Spleen (tissue), 11 donors: ENCODE measurements around the gene BIRC6. TPM values are rescaled to one million over a fixed set of nuclear protein-coding genes. Genes with fewer than 3 reads are reported as not detected.

ENCODE experiments used
- DNase-seq: peaks from one replicate; pipeline ENCODE4 v3.0.0-alpha.2; 2020
- H3K27ac ChIP-seq, 8 donors: fragments of 200-600 bp; sonication (generic) in 7 of 8; 1 replicate in 4 of 8; 2 replicates in 4 of 8; pipeline versions ENCODE4 v1.5.0 to v1.8.0; 2016 to 2021; ENCODE audit warnings: inconsistent platforms in 4 of 8, mild to moderate bottlenecking in 4 of 8, moderate library complexity in 1 of 8
- H3K27me3 ChIP-seq, 7 donors: fragments of 200-600 bp; sonication (generic) in 6 of 7; replicated peaks in 1 of 7; 1 replicate in 4 of 7; 2 replicates in 3 of 7; pipeline versions ENCODE4 v1.5.0 to v1.8.0; 2016 to 2021; ENCODE audit warnings: inconsistent platforms in 3 of 7, mild to moderate bottlenecking in 1 of 7
- H3K36me3 ChIP-seq, 6 donors: fragments of 200-600 bp; sonication (generic) in 5 of 6; 1 replicate in 4 of 6; 2 replicates in 2 of 6; pipeline versions ENCODE4 v1.5.0 to v1.8.0; 2016 to 2021; ENCODE audit warnings: inconsistent platforms in 2 of 6
- H3K4me1 ChIP-seq, 6 donors: fragments of 200-600 bp; sonication (generic) in 5 of 6; 1 replicate in 3 of 6; 2 replicates in 3 of 6; pipeline versions ENCODE4 v1.5.0 to v1.8.0; 2016 to 2021; ENCODE audit warnings: inconsistent platforms in 3 of 6
- H3K4me3 ChIP-seq, 8 donors: fragments of 200-600 bp; sonication (generic) in 7 of 8; 1 replicate in 4 of 8; 2 replicates in 4 of 8; pipeline versions ENCODE4 v1.5.0 to v1.8.0; 2016 to 2021; ENCODE audit warnings: inconsistent platforms in 4 of 8, mild to moderate bottlenecking in 4 of 8, moderate library complexity in 2 of 8
- H3K9me3 ChIP-seq, 8 donors: fragments of 200-600 bp; sonication (generic) in 7 of 8; 1 replicate in 4 of 8; 2 replicates in 4 of 8; pipeline versions ENCODE4 v1.5.0 to v1.8.0; 2016 to 2021; ENCODE audit warnings: inconsistent platforms in 4 of 8
- POLR2A ChIP-seq, 3 donors: fragments of 450-650 bp; IDR thresholded peaks; one replicate each; pipeline ENCODE4 v1.5.1; 2017; ENCODE audit warnings: antibody characterized with exemption in 3 of 3, mild to moderate bottlenecking in 1 of 3
- POLR2AphosphoS5 ChIP-seq, 3 donors: sonication (generic); formaldehyde crosslinking; IDR thresholded peaks; one replicate each; pipeline ENCODE4 v1.5.1; 2017; ENCODE audit warnings: antibody characterized with exemption in 3 of 3
- WGBS, 5 donors: extraction: QIAGEN DNeasy Blood & Tissue Kit in 3 of 5; methylation state at CpG; one replicate each; pipeline versions ENCODE4 v1.1.5 to v1.1.7; 2013 to 2018; 5-methylcytosine and 5-hydroxymethylcytosine counted together
- intact Hi-C: fragments of 100-400 bp; cut with DNase I; formaldehyde crosslinking; loops from one replicate; pipeline ENCODE4 v1.15.0; 2023; ENCODE audit warnings: low total_unique reads
- polyA plus RNA-seq, 3 donors: library from polyadenylated mRNA; stranded (reverse); fragments of 200-250 nt; gene quantifications; one replicate each; pipeline ENCODE4 v1.2.1, GENCODE V29; 2013
- total RNA-seq, 7 donors: library from RNA; depleted of rRNA in 3 of 7; stranded (reverse); fragments of >200 nt in 3 of 7; fragmentation: NEBNext Ultra II Directional in 4 of 7; extraction: Animal tissue kit (Norgen Biotek cat#: 25700) in 4 of 7; gene quantifications; one replicate each; pipeline versions ENCODE4 v1.1.0 to v1.2.1, GENCODE V29; 2016 to 2021
- TF ChIP-seq, protein P1 (sequence below), 11 experiments: fragments of 200-600 bp in 7 of 11; fragments of 450-650 bp in 4 of 11; sonication (generic) in 4 of 11; IDR thresholded peaks in 8 of 11; conservative IDR thresholded peaks in 3 of 11; 1 replicate in 7 of 11; 2 replicates in 4 of 11; pipeline versions ENCODE4 v1.4.0 to v1.8.0; 2016 to 2021; ENCODE audit warnings: antibody characterized with exemption in 11 of 11, inconsistent platforms in 4 of 11, mild to moderate bottlenecking in 1 of 11
- donor health status: healthy with polysubstance abuse.
- donor health status: DM: no; HTN: no; CAD: no; lungs with moderate emphysema.
- donor health status: DM: no; HTN: no; CAD: no.
- donor health status: Bipolar disorder and iron deficiency.
- donor health status: healthy.
- donor health status: DM: no; HTN: no; CAD: no.
- donor health status: DM: yes; HTN: yes; CAD: no.

BIRC6 gene
- total and polyA plus RNA-seq, 10 donors = 17.8 to 226 (median 155) TPM

- Histone ChIP-seq H3K9me3 (no peaks in the 10 kb centered on the region), H3K27me3 (no peaks in the 10 kb centered on the region), H3K4me3 (no peak overlapping the region), H3K27ac (no peak overlapping the region), H3K36me3 (peaks cover 0 to 78% (median 23%) of the 10 kb centered on the region in 6 donors), H3K4me1 (peaks cover 0 to 15% (median 0%) of the 10 kb centered on the region in 6 donors)
- DNase-seq = no peak
- TF ChIP-seq, protein P1, sequence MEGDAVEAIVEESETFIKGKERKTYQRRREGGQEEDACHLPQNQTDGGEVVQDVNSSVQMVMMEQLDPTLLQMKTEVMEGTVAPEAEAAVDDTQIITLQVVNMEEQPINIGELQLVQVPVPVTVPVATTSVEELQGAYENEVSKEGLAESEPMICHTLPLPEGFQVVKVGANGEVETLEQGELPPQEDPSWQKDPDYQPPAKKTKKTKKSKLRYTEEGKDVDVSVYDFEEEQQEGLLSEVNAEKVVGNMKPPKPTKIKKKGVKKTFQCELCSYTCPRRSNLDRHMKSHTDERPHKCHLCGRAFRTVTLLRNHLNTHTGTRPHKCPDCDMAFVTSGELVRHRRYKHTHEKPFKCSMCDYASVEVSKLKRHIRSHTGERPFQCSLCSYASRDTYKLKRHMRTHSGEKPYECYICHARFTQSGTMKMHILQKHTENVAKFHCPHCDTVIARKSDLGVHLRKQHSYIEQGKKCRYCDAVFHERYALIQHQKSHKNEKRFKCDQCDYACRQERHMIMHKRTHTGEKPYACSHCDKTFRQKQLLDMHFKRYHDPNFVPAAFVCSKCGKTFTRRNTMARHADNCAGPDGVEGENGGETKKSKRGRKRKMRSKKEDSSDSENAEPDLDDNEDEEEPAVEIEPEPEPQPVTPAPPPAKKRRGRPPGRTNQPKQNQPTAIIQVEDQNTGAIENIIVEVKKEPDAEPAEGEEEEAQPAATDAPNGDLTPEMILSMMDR (IDR thresholded peaks at IDR 0.05 in 8 of 11, conservative IDR thresholded peaks at IDR 0.05 in 3 of 11) = no peak
- TF ChIP-seq POLR2A (IDR thresholded peaks at IDR 0.05) (no peak), POLR2AphosphoS5 (IDR thresholded peaks at IDR 0.05) (no peak)
- intact Hi-C loops = no loop called here
Measured at GRCh38 chr2:32450851-32451250, 94.0 kb downstream of the BIRC6 start.

DNA sequence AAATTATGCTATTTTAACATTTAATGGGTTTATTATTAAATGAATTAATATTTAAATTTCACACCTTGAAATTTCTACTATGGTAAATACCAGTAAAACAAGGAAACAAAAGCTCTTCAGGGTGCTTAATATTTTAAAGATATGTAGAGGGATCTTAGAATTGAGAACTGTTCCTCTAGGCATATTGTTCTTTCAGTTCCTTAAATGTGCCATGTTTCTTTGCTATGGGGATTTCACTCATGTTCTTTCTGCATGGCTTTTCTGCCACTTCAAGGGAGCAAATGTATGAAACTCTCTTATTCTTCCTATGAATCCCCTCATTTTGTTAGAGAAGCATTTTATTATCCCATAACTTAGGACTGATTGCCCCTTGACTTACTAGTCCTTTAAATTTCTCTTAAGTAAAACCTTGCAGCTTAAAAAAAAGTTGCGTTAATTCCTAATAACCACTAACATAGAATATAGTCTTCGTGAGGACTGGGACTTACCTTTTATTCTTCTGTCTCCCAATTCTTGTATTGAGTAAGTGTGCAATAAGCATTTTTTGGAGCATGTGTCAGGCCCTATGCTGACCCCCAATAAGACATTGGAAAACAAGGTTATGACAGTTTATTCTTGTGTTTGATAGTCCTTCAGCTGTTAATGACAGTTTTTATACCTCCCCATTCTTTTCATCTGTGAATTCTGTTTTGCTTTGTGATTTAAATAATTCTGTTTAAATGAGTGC, 95.7 kb downstream of the BIRC6 start:
- no peak for DNase-seq
- Histone ChIP-seq H3K9me3 (no peaks in the 10 kb centered on the region), H3K27me3 (no peaks in the 10 kb centered on the region), H3K4me1 (peaks cover 0 to 15% (median 0%) of the 10 kb centered on the region in 6 donors), H3K27ac (no peak overlapping the region), H3K36me3 (peaks cover 0 to 81% (median 19%) of the 10 kb centered on the region in 6 donors), H3K4me3 (no peak overlapping the region)
- intact Hi-C loops = no loop called here
- 91 to 98% (median 96%) methylated on average over 2 of the region's 2 CpGs for WGBS, 5 donors
- TF ChIP-seq, protein P1 (IDR thresholded peaks at IDR 0.05 in 8 of 11, conservative IDR thresholded peaks at IDR 0.05 in 3 of 11) = no peak
- TF ChIP-seq POLR2AphosphoS5 (IDR thresholded peaks at IDR 0.05) = no peak
- no peak for TF ChIP-seq POLR2A (IDR thresholded peaks at IDR 0.05)

GRCh38 chr2:32453242-32454062, 96.6 kb downstream of the BIRC6 start:
- 54 to 77% (median 67%) methylated on average over 3 of the region's 3 CpGs for WGBS, 5 donors
- Histone ChIP-seq H3K4me3 (no peak overlapping the region), H3K9me3 (no peaks in the 10 kb centered on the region), H3K36me3 (peaks cover 0 to 87% (median 20%) of the 10 kb centered on the region in 6 donors), H3K4me1 (peaks cover 0 to 15% (median 0%) of the 10 kb centered on the region in 6 donors), H3K27ac (peak overlapping the region in 1 of 8 donors; percentile 2), H3K27me3 (no peaks in the 10 kb centered on the region)
- intact Hi-C loops = no loop called here
- TF ChIP-seq POLR2A (IDR thresholded peaks at IDR 0.05) (no peak), POLR2AphosphoS5 (IDR thresholded peaks at IDR 0.05) (no peak)
- TF ChIP-seq, protein P1 (IDR thresholded peaks at IDR 0.05 in 8 of 11, conservative IDR thresholded peaks at IDR 0.05 in 3 of 11) = no peak
- no peak for DNase-seq

DNA sequence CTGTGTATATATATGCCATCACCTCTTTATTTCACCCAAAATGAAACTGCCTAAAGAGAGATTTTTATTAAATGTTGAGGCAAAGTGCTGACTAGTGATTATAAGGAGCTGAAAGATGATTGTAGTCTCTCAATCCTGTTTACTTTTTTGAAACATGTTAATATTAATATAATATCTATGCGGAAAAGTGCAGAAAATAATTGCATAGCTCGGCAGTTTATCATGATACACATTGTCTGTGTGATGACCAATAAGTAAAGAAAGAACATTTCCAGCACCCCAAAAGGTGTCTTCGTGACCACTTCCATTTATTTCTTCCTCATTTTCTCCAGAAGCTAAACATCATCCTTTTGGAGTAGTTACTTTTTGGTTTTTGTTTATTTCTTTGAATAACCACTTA, 99.0 kb downstream of the BIRC6 start:
- TF ChIP-seq POLR2AphosphoS5 (IDR thresholded peaks at IDR 0.05) = no peak
- no peak for TF ChIP-seq POLR2A (IDR thresholded peaks at IDR 0.05)
- TF ChIP-seq, protein P1 (IDR thresholded peaks at IDR 0.05 in 8 of 11, conservative IDR thresholded peaks at IDR 0.05 in 3 of 11) = no peak
- intact Hi-C loops = no loop called here
- Histone ChIP-seq H3K36me3 (peaks cover 0 to 81% (median 8%) of the 10 kb centered on the region in 6 donors), H3K9me3 (no peaks in the 10 kb centered on the region), H3K4me3 (no peak overlapping the region), H3K4me1 (peaks cover 0 to 15% (median 0%) of the 10 kb centered on the region in 6 donors), H3K27ac (no peak overlapping the region), H3K27me3 (no peaks in the 10 kb centered on the region)
- no peak for DNase-seq
- 86 to 96% (median 92%) methylated on average over 3 of the region's 3 CpGs for WGBS, 5 donors
